Measurements from ENCODE around the gene RPAP3. TPM values are rescaled to one million over a fixed set of nuclear protein-coding genes. Genes with fewer than 3 reads are reported as not detected.

RPAP3 gene
- total and polyA plus RNA-seq, 9 of the 15 experiments (the other 6 are each of a cell fraction or from before 2014, with no cell fraction given), result 40.0 to 92.1 (median 54.1) TPM

DNA sequence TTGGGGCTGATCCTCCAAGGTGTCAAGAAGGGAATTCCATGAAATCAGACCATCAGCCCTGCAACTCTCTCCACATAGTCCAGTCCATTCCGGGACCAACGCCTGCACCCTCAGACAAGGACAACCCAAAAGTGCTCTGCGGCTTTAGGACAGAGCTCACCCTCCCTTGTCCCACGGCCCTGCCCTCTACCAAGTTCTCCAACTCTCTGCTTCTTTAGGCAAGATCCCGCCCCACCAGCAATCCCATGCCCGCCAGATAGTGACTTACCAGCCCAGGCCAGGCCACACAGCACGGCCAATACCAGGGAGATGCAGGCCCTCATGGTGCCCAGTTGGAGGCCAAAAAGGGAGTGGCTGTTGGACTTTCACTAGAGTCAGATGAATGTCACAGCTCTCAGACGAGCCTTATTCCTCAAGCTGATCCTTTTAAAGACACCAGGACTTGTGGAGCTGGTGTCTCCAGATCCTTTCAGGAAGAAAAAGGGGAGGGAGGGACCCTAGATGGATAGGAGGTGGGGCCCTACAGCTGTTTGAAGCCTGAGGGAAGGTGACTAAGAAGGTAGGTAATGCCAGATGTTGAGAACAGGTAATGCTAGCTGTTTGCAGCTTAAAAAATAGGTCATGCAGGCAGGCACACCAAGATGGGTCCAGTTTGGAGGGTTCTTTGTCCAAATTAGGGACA, 19.4 kb upstream of the RPAP3 start, which contains the start of gene ENDOU:
Gene ENDOU (minus strand): TSS at position 400 of the 682 bp plus-strand sequence. CDS start 77 bp downstream, at position 323.
- ChIA-PET POLR2A (interaction anchor here (1.0 to 1.7 kb wide), 3 partner anchors 16 to 20 kb away, joined by 3 to 5 read pairs (median 3); partner anchors contain the start of gene RPAP3), CTCF (ENCODE audit: low intra/inter-chr PET ratio) (no interaction called here)
- H3K9ac ChIP-seq (ENCODE audit: insufficient read depth in 1 of 2, low read depth in 2 of 2, low read length in 2 of 2), result peak within 1 kb of the TSS in 1 of 2 experiments; percentile 26; a peak in 1 of 4 replicates
- no peak for ATAC-seq
- no peaks in the 10 kb centered on the region for H3K9me1 ChIP-seq (ENCODE audit: control insufficient read depth, insufficient read depth, low read length)
- H2AFZ ChIP-seq (ENCODE audit: low read depth, low read length), result no peak within 1 kb of the TSS
- H3K4me2 ChIP-seq (ENCODE audit: insufficient read depth, low read length), result no peak within 1 kb of the TSS
- in situ Hi-C loops (cut with MboI), result no loop called here
- no peak within 1 kb of the TSS for H3K27ac ChIP-seq (ENCODE audit: extremely low read depth, low read depth, low read length)
- TF ChIP-seq WHSC1 (IDR thresholded peaks at IDR 0.05; ENCODE audit: low read length) (no peak), XRCC3 (IDR thresholded peaks at IDR 0.05) (no peak)
- BruUV-seq (replicated peaks), result no TSS peak
- peaks cover 2% of the 10 kb centered on the region; the same call in 1 of the 2 replicates for H4K20me1 ChIP-seq (replicated peaks; ENCODE audit: control insufficient read depth, insufficient read depth, low read length)
- H3K36me3 ChIP-seq (ENCODE audit: control insufficient read depth, insufficient read depth, low read length), result no peaks in the 10 kb centered on the region
- DNase-seq (ENCODE audit: extremely low read depth in 1 of 4, low spot score in 3 of 4), result no peak
- no peak within 1 kb of the TSS for H3K4me3 ChIP-seq
- WGBS (ENCODE audit: insufficient coverage, low coverage, missing lambda C conversion rate), result 59% methylated on average over 8 of the region's 8 CpGs
- peaks cover 2 to 5% of the 10 kb centered on the region in 2 experiments; a peak in 3 of 5 replicates for H3K4me1 ChIP-seq (replicated peaks in 1 of 2; ENCODE audit: control insufficient read depth in 2 of 2, insufficient read depth in 2 of 2, low read length in 2 of 2)
- H3K9me3 ChIP-seq (replicated peaks; ENCODE audit: control insufficient read depth, insufficient read depth, low read depth, low read length), result no peaks in the 10 kb centered on the region
- intact Hi-C loops (cut with micrococcal nuclease), result no loop called here
- H3K79me2 ChIP-seq (ENCODE audit: control insufficient read depth, insufficient read depth, low read length), result no peaks in the 10 kb centered on the region
- FAIRE-seq, result no peak
- H3K27me3 ChIP-seq (ENCODE audit: control insufficient read depth in 2 of 2, insufficient read depth in 2 of 2, low read length in 2 of 2), result no peaks in the 10 kb centered on the region

DNA sequence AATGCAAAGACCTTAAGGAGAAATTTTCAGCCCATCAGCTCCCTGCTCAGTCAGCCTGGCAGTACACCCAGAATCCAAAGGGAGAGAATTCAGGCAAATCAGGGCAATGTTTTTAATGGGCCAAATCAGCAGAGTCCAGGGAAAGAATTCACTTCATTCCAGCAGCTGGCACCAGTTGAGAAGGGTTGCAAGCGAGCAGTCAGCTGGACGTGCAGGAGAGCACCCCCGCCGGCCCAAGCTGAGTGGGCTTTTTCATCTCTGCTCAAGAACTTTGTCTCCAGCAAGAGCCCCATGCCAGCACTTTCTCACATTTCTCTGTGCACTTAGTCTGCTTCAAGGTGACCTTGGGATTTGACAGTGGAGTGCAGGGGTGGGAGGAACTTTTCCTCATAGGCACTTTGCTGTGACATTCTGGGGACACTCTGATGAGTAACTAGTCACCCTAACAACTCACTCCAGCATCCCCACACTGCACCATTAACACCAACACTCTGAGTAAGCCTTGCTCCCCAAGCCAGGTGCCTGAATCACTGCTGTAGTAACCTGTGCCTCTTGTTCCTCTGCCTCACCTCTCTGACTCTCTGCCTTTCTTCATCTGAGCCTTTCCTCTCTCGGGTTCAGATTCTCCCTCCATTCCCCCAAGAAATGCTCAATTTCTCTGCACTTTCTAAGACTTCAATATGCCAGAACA, 17.3 kb upstream of the RPAP3 start:
- ATAC-seq, result no peak
- POLR2A ChIA-PET, result interaction anchor here (0.6 to 1.1 kb wide), 4 partner anchors 10 to 69 kb away, joined by 3 to 4 read pairs (median 4); no protein-coding TSS in a partner anchor
- no peak overlapping the region for H3K9ac ChIP-seq (ENCODE audit: insufficient read depth in 1 of 2, low read depth in 2 of 2, low read length in 2 of 2)
- in situ Hi-C loops (cut with MboI) (no loop called here), intact Hi-C loops (cut with micrococcal nuclease) (no loop called here)
- H4K20me1 ChIP-seq (replicated peaks; ENCODE audit: control insufficient read depth, insufficient read depth, low read length), result no peaks in the 10 kb centered on the region
- H2AFZ ChIP-seq (ENCODE audit: low read depth, low read length), result no peak overlapping the region
- no peak overlapping the region for H3K4me3 ChIP-seq
- BruUV-seq (replicated peaks), result no TSS peak
- 60% methylated on average over 5 of the region's 5 CpGs for WGBS (ENCODE audit: insufficient coverage, low coverage, missing lambda C conversion rate)
- H3K27me3 ChIP-seq (ENCODE audit: control insufficient read depth in 2 of 2, insufficient read depth in 2 of 2, low read length in 2 of 2), result no peaks in the 10 kb centered on the region
- H3K4me2 ChIP-seq (ENCODE audit: insufficient read depth, low read length), result no peak overlapping the region
- H3K9me1 ChIP-seq (ENCODE audit: control insufficient read depth, insufficient read depth, low read length), result no peaks in the 10 kb centered on the region
- H3K4me1 ChIP-seq (replicated peaks in 1 of 2; ENCODE audit: control insufficient read depth in 2 of 2, insufficient read depth in 2 of 2, low read length in 2 of 2), result no peaks in the 10 kb centered on the region
- H3K79me2 ChIP-seq (ENCODE audit: control insufficient read depth, insufficient read depth, low read length), result no peaks in the 10 kb centered on the region
- no peak for TF ChIP-seq NFIC (IDR thresholded peaks at IDR 0.05)
- no peak for TF ChIP-seq ZZZ3 (IDR thresholded peaks at IDR 0.05)
- 0 out of 2 replicates have a peak, but pooled peaks have one; percentile 17 for TF ChIP-seq ESRRA (IDR thresholded peaks at IDR 0.05; ENCODE audit: borderline replicate concordance, low read depth)
- no peak for TF ChIP-seq ZNF77 (CRISPR knock-in tag; IDR thresholded peaks at IDR 0.05)
- no peak for TF ChIP-seq EZH2 (IDR thresholded peaks at IDR 0.05; ENCODE audit: borderline replicate concordance, low read depth, low read length)
- TF ChIP-seq, protein P1, sequence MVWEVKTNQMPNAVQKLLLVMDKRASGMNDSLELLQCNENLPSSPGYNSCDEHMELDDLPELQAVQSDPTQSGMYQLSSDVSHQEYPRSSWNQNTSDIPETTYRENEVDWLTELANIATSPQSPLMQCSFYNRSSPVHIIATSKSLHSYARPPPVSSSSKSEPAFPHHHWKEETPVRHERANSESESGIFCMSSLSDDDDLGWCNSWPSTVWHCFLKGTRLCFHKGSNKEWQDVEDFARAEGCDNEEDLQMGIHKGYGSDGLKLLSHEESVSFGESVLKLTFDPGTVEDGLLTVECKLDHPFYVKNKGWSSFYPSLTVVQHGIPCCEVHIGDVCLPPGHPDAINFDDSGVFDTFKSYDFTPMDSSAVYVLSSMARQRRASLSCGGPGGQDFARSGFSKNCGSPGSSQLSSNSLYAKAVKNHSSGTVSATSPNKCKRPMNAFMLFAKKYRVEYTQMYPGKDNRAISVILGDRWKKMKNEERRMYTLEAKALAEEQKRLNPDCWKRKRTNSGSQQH (CRISPR knock-in tag; IDR thresholded peaks at IDR 0.05), result no peak
- no peak for TF ChIP-seq ZNF134 (CRISPR knock-in tag; conservative IDR thresholded peaks at IDR 0.05)
- no peaks in the 10 kb centered on the region for H3K9me3 ChIP-seq (replicated peaks; ENCODE audit: control insufficient read depth, insufficient read depth, low read depth, low read length)
- no peaks in the 10 kb centered on the region for H3K36me3 ChIP-seq (ENCODE audit: control insufficient read depth, insufficient read depth, low read length)
- FAIRE-seq, result no peak
- no peak overlapping the region for H3K27ac ChIP-seq (ENCODE audit: extremely low read depth, low read depth, low read length)
- DNase-seq (ENCODE audit: extremely low read depth in 1 of 4, low spot score in 3 of 4), result no peak
- CTCF ChIA-PET (ENCODE audit: low intra/inter-chr PET ratio), result no interaction called here

Measured in K562 (cell line).